HG03196 (cell line): ENCODE data around the gene PFKM.

Source experiments
- ATAC-seq: cut with Tn5 transposase; IDR thresholded peaks from one replicate; pipeline ENCODE4 v1.9.1; 2021; ENCODE audit not compliant: unreplicated experiment

The PFKM gene

GRCh38 chr12:48119078-48119833 lies at the start of gene PFKM:
Gene PFKM (plus strand): TSS chr12:48119364. CDS start chr12:48122775, 3,411 bp downstream.
- ATAC-seq: peak; percentile 95

GRCh38 chr12:48070033-48070432 lies 49.1 kb upstream of the PFKM start:
- ATAC-seq: no peak

GRCh38 chr12:48070731-48071130 lies 48.4 kb upstream of the PFKM start:
- ATAC-seq: no peak

GRCh38 chr12:48071808-48072207 lies 47.4 kb upstream of the PFKM start:
- no peak for ATAC-seq

GRCh38 chr12:48072266-48072665 lies 46.9 kb upstream of the PFKM start:
- ATAC-seq: no peak

- ATAC-seq: no peak
Observed at GRCh38 chr12:48074266-48074665, 44.9 kb upstream of the PFKM start.

GRCh38 chr12:48075832-48076231 lies 43.3 kb upstream of the PFKM start:
- ATAC-seq: no peak

- ATAC-seq: no peak
Observed at GRCh38 chr12:48077111-48077510, 42.1 kb upstream of the PFKM start.

- no peak for ATAC-seq
Observed at GRCh38 chr12:48078901-48079300, 40.3 kb upstream of the PFKM start.

GRCh38 chr12:48080285-48080684 lies 38.9 kb upstream of the PFKM start:
- no peak for ATAC-seq

- ATAC-seq: no peak
Observed at GRCh38 chr12:48080821-48081220, 38.3 kb upstream of the PFKM start.

GRCh38 chr12:48084066-48084465 lies 35.1 kb upstream of the PFKM start:
- no peak for ATAC-seq

- ATAC-seq: no peak
Observed at GRCh38 chr12:48084841-48085460, 34.2 kb upstream of the PFKM start.

GRCh38 chr12:48086327-48086726 lies 32.8 kb upstream of the PFKM start:
- ATAC-seq: no peak

- no peak for ATAC-seq
Observed at GRCh38 chr12:48092611-48093010, 26.6 kb upstream of the PFKM start.

GRCh38 chr12:48104531-48104930 lies 14.6 kb upstream of the PFKM start:
- ATAC-seq: no peak

GRCh38 chr12:48105321-48105866 lies 13.8 kb upstream of the PFKM start:
- peak; percentile 30 for ATAC-seq

- peak; percentile 66 for ATAC-seq
Observed at GRCh38 chr12:48105867-48106680, 13.1 kb upstream of the PFKM start, which contains the start of gene SENP1. Gene SENP1 (minus strand): TSS chr12:48106079. CDS start chr12:48101472, 4,607 bp downstream.

GRCh38 chr12:48106681-48107613 lies 12.2 kb upstream of the PFKM start:
- ATAC-seq: no peak

GRCh38 chr12:48109424-48109823 lies 9.7 kb upstream of the PFKM start:
- no peak for ATAC-seq
